Keratinocyte (primary cell): ENCODE results near the gene ALG2. TPM values are rescaled to one million over a fixed set of nuclear protein-coding genes. Genes with fewer than 3 reads are reported as not detected.

ENCODE experiments used
- DNase-seq: peaks from one replicate; pipeline ENCODE4 v3.0.0-alpha.2; 2011; ENCODE audit warnings: low read depth, missing footprints, low spot score
- FAIRE-seq: peaks from 2 replicates; lab custom pipeline; 2011; peaks lifted over from hg19 to GRCh38; lab: Jason Lieb, UNC
- H2AFZ ChIP-seq: 2 replicates; pipeline ENCODE4 v1.6.0; 2012; ENCODE audit warnings: low read length, control low read depth, inconsistent platforms; ENCODE audit not compliant: control insufficient read depth
- H3K27ac ChIP-seq: 2 replicates; pipeline ENCODE4 v1.5.1; 2011; ENCODE audit warnings: low read length; ENCODE audit not compliant: control insufficient read depth, insufficient read depth
- H3K27me3 ChIP-seq: 3 replicates; pipeline ENCODE4 v1.6.0; 2011; ENCODE audit warnings: low read length; ENCODE audit not compliant: control insufficient read depth, insufficient read depth; ENCODE audit errors: extremely low read depth
- H3K36me3 ChIP-seq, 2 experiments: 2 replicates in 1 of 2; 3 replicates in 1 of 2; pipeline ENCODE4 v1.5.1; 2011; ENCODE audit warnings: low read length in 2 of 2, mild to moderate bottlenecking in 1 of 2; ENCODE audit not compliant: control insufficient read depth in 2 of 2, insufficient read depth in 2 of 2; ENCODE audit errors: extremely low read depth in 1 of 2
- H3K4me1 ChIP-seq: 3 replicates; pipeline ENCODE4 v1.5.1; 2011; ENCODE audit warnings: low read length; ENCODE audit not compliant: control insufficient read depth, insufficient read depth; ENCODE audit errors: extremely low read depth
- H3K4me2 ChIP-seq: 3 replicates; pipeline ENCODE4 v1.6.0; 2011; ENCODE audit warnings: low read depth, low read length; ENCODE audit not compliant: control insufficient read depth, insufficient read depth; ENCODE audit errors: extremely low read depth
- H3K4me3 ChIP-seq, 3 experiments: fragments of 200-600 bp in 1 of 3; sonication (generic) in 1 of 3; 2 replicates in 2 of 3; 3 replicates in 1 of 3; pipeline ENCODE4 v1.5.1; 2011 to 2016; ENCODE audit warnings: low read length in 3 of 3, mild to moderate bottlenecking in 3 of 3, control low read depth in 2 of 3, inconsistent platforms in 1 of 3, low read depth in 1 of 3, mixed read lengths in 1 of 3, mixed run types in 1 of 3, moderate library complexity in 1 of 3; ENCODE audit not compliant: control insufficient read depth in 2 of 3, insufficient read depth in 2 of 3; ENCODE audit errors: extremely low read depth in 1 of 3
- H3K79me2 ChIP-seq: 2 replicates; pipeline ENCODE4 v1.6.0; 2012; ENCODE audit warnings: low read length; ENCODE audit not compliant: control insufficient read depth, insufficient read depth
- H3K9ac ChIP-seq: 3 replicates; pipeline ENCODE4 v1.6.0; 2011; ENCODE audit warnings: low read length; ENCODE audit not compliant: control insufficient read depth, insufficient read depth; ENCODE audit errors: extremely low read depth
- H3K9me1 ChIP-seq: 3 replicates; pipeline ENCODE4 v1.6.0; 2011; ENCODE audit warnings: low read length; ENCODE audit not compliant: control insufficient read depth, insufficient read depth; ENCODE audit errors: extremely low read depth
- H3K9me3 ChIP-seq: 2 replicates; pipeline ENCODE4 v1.5.1; 2012; ENCODE audit warnings: low read depth, low read length; ENCODE audit not compliant: control insufficient read depth
- H4K20me1 ChIP-seq: 3 replicates; pipeline ENCODE4 v1.6.0; 2011; ENCODE audit warnings: low read length; ENCODE audit not compliant: control insufficient read depth, insufficient read depth; ENCODE audit errors: extremely low read depth
- CTCF ChIP-seq, 3 experiments: IDR thresholded peaks in 1 of 3; conservative IDR thresholded peaks in 1 of 3; optimal IDR thresholded peaks in 1 of 3; 2 replicates in 2 of 3; 3 replicates in 1 of 3; pipeline versions ENCODE3 to v1.5.1; 2011; ENCODE audit warnings: low read length in 3 of 3, mild to moderate bottlenecking in 3 of 3, moderate library complexity in 2 of 3, control low read depth in 1 of 3, inconsistent platforms in 1 of 3; ENCODE audit not compliant: insufficient read depth in 2 of 3; ENCODE audit errors: extremely low read depth in 1 of 3
- EZH2 ChIP-seq: IDR thresholded peaks from one replicate; pipeline ENCODE4 v1.6.1; 2012; ENCODE audit warnings: inconsistent platforms, mild to moderate bottlenecking, low read length, moderate library complexity
- dilution Hi-C: fragments of 300-500 bp; cut with MboI; formaldehyde crosslinking; loops from one replicate; pipeline ENCODE4 v1.7.0; 2020; ENCODE audit warnings: low sequenced_read_pairs; ENCODE audit not compliant: extremely low pct_ligation_motif_present
- polyA plus RNA-seq, 5 experiments: library from polyadenylated mRNA; depleted of rRNA in 3 of 5; stranded (reverse) in 3 of 5; stranded (forward) in 1 of 5; unstranded in 1 of 5; fragments of >200 nt; gene quantifications; 1 replicate in 1 of 5; 2 replicates in 3 of 5; 3 replicates in 1 of 5; pipeline versions ENCODE4 v1.2.1 to v1.2.3, GENCODE V29; 2011 to 2012; ENCODE audit warnings: missing spikeins in 2 of 5, low read depth in 1 of 5, low replicate concordance in 1 of 5

The ALG2 gene
- polyA plus RNA-seq, 1 donor (not counting 4 experiments of a cell fraction or from before 2014, with no cell fraction given), result 57.1 TPM

DNA sequence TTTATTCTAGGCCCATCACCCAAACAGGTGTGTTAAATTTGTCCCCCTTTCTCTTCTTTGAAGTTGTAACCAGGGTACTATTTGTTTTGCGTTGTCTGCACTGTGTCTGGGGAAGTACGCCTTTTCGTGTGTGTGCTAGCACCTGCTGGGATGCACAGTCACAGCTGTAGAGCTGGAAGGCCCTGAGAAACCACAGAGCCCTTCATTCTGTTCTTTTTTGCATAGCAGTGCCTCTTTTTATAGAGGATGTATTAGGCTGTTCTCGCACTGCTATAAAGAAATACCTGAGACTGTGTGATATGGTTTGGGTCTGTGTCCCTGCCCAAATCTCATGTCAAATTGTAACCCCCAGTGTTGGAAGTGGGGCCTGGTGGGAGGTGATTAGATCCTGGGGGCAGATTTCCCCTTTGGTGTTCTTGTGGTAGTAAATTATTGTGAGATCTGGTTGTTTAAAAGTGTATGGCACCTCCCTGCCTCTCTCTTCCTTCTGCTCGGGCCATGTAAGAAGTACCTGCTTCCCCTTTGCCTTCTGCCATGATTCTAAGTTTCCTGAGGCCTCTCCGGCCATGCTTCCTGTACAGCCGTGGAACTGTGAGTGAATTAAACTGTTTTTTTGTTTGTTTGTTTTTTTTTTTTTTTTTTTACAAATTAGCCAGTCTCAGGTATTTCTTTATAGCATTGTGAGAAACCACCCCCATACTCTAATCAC lies 14.3 kb upstream of the ALG2 start:
- H3K9ac ChIP-seq, result no peak overlapping the region
- no peak for FAIRE-seq
- dilution Hi-C loops, result no loop called here
- H3K4me1 ChIP-seq, result no peaks in the 10 kb centered on the region
- peaks cover 2% of the 10 kb centered on the region for H3K9me1 ChIP-seq
- H3K27ac ChIP-seq, result no peak overlapping the region
- H3K36me3 ChIP-seq, result peaks cover 4 to 7% of the 10 kb centered on the region in 2 experiments
- no peak overlapping the region for H3K4me3 ChIP-seq
- no peaks in the 10 kb centered on the region for H3K9me3 ChIP-seq
- no peak for DNase-seq
- no peaks in the 10 kb centered on the region for H4K20me1 ChIP-seq
- H3K27me3 ChIP-seq, result no peaks in the 10 kb centered on the region
- H3K4me2 ChIP-seq, result no peak overlapping the region
- no peak overlapping the region for H2AFZ ChIP-seq
- no peaks in the 10 kb centered on the region for H3K79me2 ChIP-seq
- TF ChIP-seq EZH2, result no peak
- no peak for TF ChIP-seq CTCF (optimal IDR thresholded peaks at IDR 0.05 in 1 of 3, IDR thresholded peaks at IDR 0.05 in 1 of 3, conservative IDR thresholded peaks at IDR 0.05 in 1 of 3; ENCODE audit: extremely low read depth in 1 of 3, insufficient read depth in 2 of 3, low read length in 3 of 3)

DNA sequence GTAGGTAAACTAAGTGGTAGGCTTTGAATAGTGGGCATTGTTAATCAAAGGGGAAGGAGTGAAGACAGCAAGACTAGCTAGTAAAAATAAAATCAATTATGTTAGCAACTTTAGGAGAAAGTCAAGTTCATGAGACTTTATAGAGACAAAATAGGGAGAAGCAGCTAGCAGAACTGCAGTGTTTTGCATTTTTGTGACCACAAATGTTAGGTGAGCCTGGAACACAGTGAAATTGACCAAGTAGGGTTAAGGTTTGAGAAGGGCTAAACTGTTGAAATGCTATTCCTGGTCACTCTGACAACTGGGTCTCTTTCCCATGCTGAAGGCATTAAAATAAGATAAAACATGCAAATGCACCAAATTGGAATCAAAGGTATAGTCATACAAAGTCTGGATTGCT lies 13.3 kb upstream of the ALG2 start:
- H3K4me1 ChIP-seq, result no peaks in the 10 kb centered on the region
- H3K9ac ChIP-seq, result no peak overlapping the region
- no peak overlapping the region for H3K27ac ChIP-seq
- H4K20me1 ChIP-seq, result no peaks in the 10 kb centered on the region
- H3K36me3 ChIP-seq, result peaks cover 9 to 15% of the 10 kb centered on the region in 2 experiments
- FAIRE-seq (no peak), DNase-seq (no peak)
- H3K27me3 ChIP-seq, result no peaks in the 10 kb centered on the region
- TF ChIP-seq EZH2 (no peak), CTCF (optimal IDR thresholded peaks at IDR 0.05 in 1 of 3, IDR thresholded peaks at IDR 0.05 in 1 of 3, conservative IDR thresholded peaks at IDR 0.05 in 1 of 3; ENCODE audit: extremely low read depth in 1 of 3, insufficient read depth in 2 of 3, low read length in 3 of 3) (no peak)
- peaks cover 2% of the 10 kb centered on the region for H3K9me1 ChIP-seq
- H2AFZ ChIP-seq, result no peak overlapping the region
- dilution Hi-C loops, result no loop called here
- no peaks in the 10 kb centered on the region for H3K79me2 ChIP-seq
- H3K9me3 ChIP-seq, result no peaks in the 10 kb centered on the region
- no peak overlapping the region for H3K4me2 ChIP-seq
- H3K4me3 ChIP-seq, result no peak overlapping the region
